ES-I3 (cell line): ENCODE measurements around the gene TLCD3A.

Experiments
- H3K36me3 ChIP-seq: 2 replicates; pipeline ENCODE4 v1.6.1; 2013; ENCODE audit warnings: mild to moderate bottlenecking, low read length, control low read depth, moderate library complexity; ENCODE audit not compliant: insufficient read depth
- H3K4me1 ChIP-seq: 2 replicates; pipeline ENCODE4 v1.6.1; 2013; ENCODE audit warnings: mild to moderate bottlenecking, control low read depth, low read length; ENCODE audit not compliant: insufficient read depth
- H3K9ac ChIP-seq: 2 replicates; pipeline ENCODE4 v1.6.1; 2013; ENCODE audit warnings: low read depth, mild to moderate bottlenecking, low read length, moderate library complexity
- H3K9me3 ChIP-seq: 2 replicates; pipeline ENCODE4 v1.6.1; 2013; ENCODE audit warnings: mild to moderate bottlenecking, low read length, moderate library complexity; ENCODE audit not compliant: control insufficient read depth, insufficient read depth

Gene TLCD3A

GRCh38 chr17:699345-699744 lies 33.1 kb upstream of the TLCD3A start:
- Histone ChIP-seq H3K4me1 (no peaks in the 10 kb centered on the region; the same call in 1 of the 2 replicates), H3K9me3 (no peaks in the 10 kb centered on the region), H3K9ac (no peak overlapping the region), H3K36me3 (peaks cover 8% of the 10 kb centered on the region; the same call in 1 of the 2 replicates)

GRCh38 chr17:700504-701094 lies 31.8 kb upstream of the TLCD3A start:
- Histone ChIP-seq H3K9ac (no peak overlapping the region), H3K9me3 (no peaks in the 10 kb centered on the region), H3K36me3 (peaks cover 4% of the 10 kb centered on the region; the same call in 1 of the 2 replicates), H3K4me1 (no peaks in the 10 kb centered on the region)

GRCh38 chr17:703081-703875 lies 29.1 kb upstream of the TLCD3A start:
- Histone ChIP-seq H3K4me1 (no peaks in the 10 kb centered on the region), H3K9me3 (no peaks in the 10 kb centered on the region), H3K36me3 (peaks cover 6% of the 10 kb centered on the region; the same call in 1 of the 2 replicates), H3K9ac (no peak overlapping the region)

- Histone ChIP-seq H3K9ac (no peak overlapping the region), H3K4me1 (no peaks in the 10 kb centered on the region), H3K36me3 (peaks cover 6% of the 10 kb centered on the region; the same call in 1 of the 2 replicates), H3K9me3 (no peaks in the 10 kb centered on the region)
These were observed 28.1 kb upstream of the TLCD3A start for GRCh38 chr17:704111-704864.

- H3K4me1 ChIP-seq, result no peaks in the 10 kb centered on the region
- no peak overlapping the region for H3K9ac ChIP-seq
- peaks cover 2% of the 10 kb centered on the region; the same call in 1 of the 2 replicates for H3K36me3 ChIP-seq
- no peaks in the 10 kb centered on the region for H3K9me3 ChIP-seq
These were observed 27.4 kb upstream of the TLCD3A start for GRCh38 chr17:705011-705410.

GRCh38 chr17:705863-706262 lies 26.5 kb upstream of the TLCD3A start:
- Histone ChIP-seq H3K4me1 (no peaks in the 10 kb centered on the region), H3K9ac (no peak overlapping the region), H3K36me3 (peaks cover 2% of the 10 kb centered on the region; the same call in 1 of the 2 replicates), H3K9me3 (no peaks in the 10 kb centered on the region)

- Histone ChIP-seq H3K36me3 (peaks cover 2% of the 10 kb centered on the region; the same call in 1 of the 2 replicates), H3K4me1 (no peaks in the 10 kb centered on the region)
These were observed 24.3 kb upstream of the TLCD3A start for GRCh38 chr17:708132-708531.

GRCh38 chr17:718075-718474 lies 14.3 kb upstream of the TLCD3A start:
- H3K4me1 ChIP-seq, result no peaks in the 10 kb centered on the region
- no peaks in the 10 kb centered on the region for H3K9me3 ChIP-seq
- no peak overlapping the region for H3K9ac ChIP-seq
- no peaks in the 10 kb centered on the region for H3K36me3 ChIP-seq

More at GRCh38 chr17:708132-708531, 24.3 kb upstream of the TLCD3A start:
- H3K9me3 ChIP-seq, result no peaks in the 10 kb centered on the region
- H3K9ac ChIP-seq, result no peak overlapping the region

GRCh38 chr17:720706-721539 lies 11.5 kb upstream of the TLCD3A start:
- Histone ChIP-seq H3K36me3 (no peaks in the 10 kb centered on the region), H3K4me1 (peaks cover 4% of the 10 kb centered on the region; the same call in 1 of the 2 replicates), H3K9ac (no peak overlapping the region), H3K9me3 (no peaks in the 10 kb centered on the region)

GRCh38 chr17:721540-721937 lies 10.9 kb upstream of the TLCD3A start:
- no peak overlapping the region for H3K9ac ChIP-seq
- peaks cover 10% of the 10 kb centered on the region; the same call in 1 of the 2 replicates for H3K4me1 ChIP-seq
- no peaks in the 10 kb centered on the region for H3K9me3 ChIP-seq
- H3K36me3 ChIP-seq, result no peaks in the 10 kb centered on the region

GRCh38 chr17:725084-725483 lies 7.3 kb upstream of the TLCD3A start:
- no peaks in the 10 kb centered on the region for H3K36me3 ChIP-seq
- no peaks in the 10 kb centered on the region for H3K9me3 ChIP-seq
- peaks cover 10% of the 10 kb centered on the region; the same call in 1 of the 2 replicates for H3K4me1 ChIP-seq
- H3K9ac ChIP-seq, result no peak overlapping the region

GRCh38 chr17:725746-726145 lies 6.7 kb upstream of the TLCD3A start:
- Histone ChIP-seq H3K9me3 (no peaks in the 10 kb centered on the region), H3K36me3 (no peaks in the 10 kb centered on the region), H3K4me1 (peaks cover 10% of the 10 kb centered on the region; the same call in 1 of the 2 replicates), H3K9ac (peak overlapping the region; percentile 26; the same call in 1 of the 2 replicates)

- peak overlapping the region; percentile 26; the same call in 1 of the 2 replicates for H3K9ac ChIP-seq
These were observed 6.0 kb upstream of the TLCD3A start for GRCh38 chr17:726271-726919.

More at GRCh38 chr17:726271-726919, 6.0 kb upstream of the TLCD3A start:
- Histone ChIP-seq H3K9me3 (no peaks in the 10 kb centered on the region), H3K36me3 (no peaks in the 10 kb centered on the region), H3K4me1 (peaks cover 14% of the 10 kb centered on the region; the same call in 1 of the 2 replicates)
